HG03457 (cell line): ENCODE data around the gene ATAD3A.
"Not testable (repeated sequence)": the region's sequence is repeated elsewhere in the genome, so short reads cannot be mapped to it uniquely, and the experiment has no call there.

Experiments used
- ATAC-seq: cut with Tn5 transposase; IDR thresholded peaks from one replicate; pipeline ENCODE4 v1.9.1; 2021; ENCODE audit warnings: moderate number of reproducible peaks; ENCODE audit not compliant: unreplicated experiment

The ATAD3A gene

DNA sequence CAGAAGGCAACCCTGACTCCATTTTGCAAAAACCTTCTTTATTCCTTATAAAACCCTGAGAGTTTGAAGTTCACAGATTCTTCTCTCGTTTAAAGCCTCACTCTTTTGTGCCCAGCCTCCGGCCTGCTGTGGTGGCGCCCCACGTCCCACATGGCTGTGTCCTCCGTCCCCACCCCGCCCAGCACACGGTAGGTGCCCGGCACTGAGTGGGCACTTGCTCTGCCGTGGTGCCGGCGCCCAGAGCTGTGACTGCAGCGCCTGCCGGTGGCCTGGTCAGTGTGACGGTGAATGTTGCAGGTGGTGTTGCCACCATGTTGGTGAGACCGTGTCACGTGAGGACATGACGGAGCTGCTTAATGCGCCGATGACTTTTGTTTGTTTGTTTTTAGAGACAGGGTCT is 9.4 kb downstream of the ATAD3A start:
- ATAC-seq: no peak

DNA sequence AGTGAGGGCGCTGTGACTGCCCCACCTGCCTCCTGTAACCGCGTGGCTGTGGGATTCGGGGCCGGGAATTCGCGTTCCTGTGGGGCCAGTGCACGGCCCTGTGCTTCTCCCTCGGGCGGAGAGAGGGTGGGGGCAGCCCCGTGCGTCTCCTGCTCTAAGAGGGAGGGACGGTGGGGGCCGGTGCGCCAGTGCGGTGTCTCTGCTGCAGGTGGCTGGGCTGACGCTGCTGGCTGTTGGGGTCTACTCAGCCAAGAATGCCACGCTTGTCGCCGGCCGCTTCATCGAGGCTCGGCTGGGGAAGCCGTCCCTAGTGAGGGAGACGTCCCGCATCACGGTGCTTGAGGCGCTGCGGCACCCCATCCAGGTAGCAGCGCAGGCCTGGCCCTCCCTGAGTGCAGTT is 10.6 kb downstream of the ATAD3A start:
- not testable (repeated sequence) for ATAC-seq

GRCh38 chr1:1523226-1523625 is 11.3 kb downstream of the ATAD3A start:
- not testable (repeated sequence) for ATAC-seq

- not testable (repeated sequence) for ATAC-seq
Measured at GRCh38 chr1:1523651-1524050, 11.7 kb downstream of the ATAD3A start.

GRCh38 chr1:1524750-1525383 is 12.9 kb downstream of the ATAD3A start:
- ATAC-seq: not testable (repeated sequence)

GRCh38 chr1:1526476-1526875 is 14.5 kb downstream of the ATAD3A start:
- ATAC-seq: not testable (repeated sequence)

DNA sequence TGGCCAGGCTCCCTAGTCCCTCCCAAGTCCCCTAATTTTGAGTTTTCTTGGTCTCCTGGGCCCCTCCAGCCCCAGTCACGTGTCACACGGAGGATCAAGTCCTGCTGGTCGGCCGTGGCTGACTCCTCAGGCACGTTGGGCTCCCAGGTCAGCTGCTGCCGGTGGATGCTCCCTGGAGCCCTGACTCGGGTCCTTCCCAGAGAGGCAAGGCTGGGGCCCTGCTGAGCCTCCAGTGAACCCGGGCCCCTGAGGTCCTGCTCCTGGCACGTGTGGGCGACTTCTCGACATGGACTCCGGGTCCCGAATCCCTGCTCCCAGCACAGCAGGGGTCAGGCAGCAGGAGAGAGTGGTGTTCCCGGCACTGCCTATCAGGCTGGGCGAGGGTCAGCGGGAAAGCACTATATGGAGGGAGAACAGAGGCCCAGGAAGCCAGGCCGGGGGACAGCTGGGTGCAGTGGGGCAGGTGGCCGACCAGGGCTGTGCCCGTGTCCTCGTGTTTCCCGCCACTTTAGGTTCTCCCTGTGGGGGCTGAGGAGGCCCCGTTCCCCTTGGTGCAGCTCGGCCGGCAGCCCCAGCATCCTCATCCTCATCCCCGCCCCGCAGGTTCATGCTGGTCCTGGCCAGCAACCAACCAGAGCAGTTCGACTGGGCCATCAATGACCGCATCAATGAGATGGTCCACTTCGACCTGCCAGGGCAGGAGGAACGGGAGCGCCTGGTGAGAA is 15.3 kb downstream of the ATAD3A start:
- ATAC-seq: no peak

GRCh38 chr1:1528301-1529267 is 16.6 kb downstream of the ATAD3A start:
- ATAC-seq: no peak

DNA sequence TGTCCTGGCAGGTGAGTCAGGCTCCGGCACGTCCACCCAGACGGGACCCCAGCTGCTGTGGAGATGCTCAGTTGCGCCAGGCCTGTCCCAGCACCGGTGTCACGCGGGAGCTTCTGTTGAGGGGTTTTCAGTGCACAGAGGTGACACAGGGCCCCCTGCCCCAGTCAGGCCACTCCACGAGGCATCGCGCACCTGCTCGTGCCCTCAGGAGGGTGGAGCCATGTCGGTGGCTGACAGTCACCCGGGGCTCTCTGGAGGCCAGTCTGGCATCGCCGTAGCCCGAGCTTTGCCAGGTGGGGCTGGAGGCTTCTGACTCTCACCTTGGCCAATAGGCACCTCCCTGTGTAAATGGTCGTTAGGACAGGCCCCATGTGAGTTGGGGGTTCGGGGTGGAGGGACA is 17.4 kb downstream of the ATAD3A start:
- no peak for ATAC-seq

- ATAC-seq: no peak
Measured at GRCh38 chr1:1529936-1530335, 18.0 kb downstream of the ATAD3A start.

- ATAC-seq: no peak
Measured at GRCh38 chr1:1531947-1532346, 20.0 kb downstream of the ATAD3A start.

DNA sequence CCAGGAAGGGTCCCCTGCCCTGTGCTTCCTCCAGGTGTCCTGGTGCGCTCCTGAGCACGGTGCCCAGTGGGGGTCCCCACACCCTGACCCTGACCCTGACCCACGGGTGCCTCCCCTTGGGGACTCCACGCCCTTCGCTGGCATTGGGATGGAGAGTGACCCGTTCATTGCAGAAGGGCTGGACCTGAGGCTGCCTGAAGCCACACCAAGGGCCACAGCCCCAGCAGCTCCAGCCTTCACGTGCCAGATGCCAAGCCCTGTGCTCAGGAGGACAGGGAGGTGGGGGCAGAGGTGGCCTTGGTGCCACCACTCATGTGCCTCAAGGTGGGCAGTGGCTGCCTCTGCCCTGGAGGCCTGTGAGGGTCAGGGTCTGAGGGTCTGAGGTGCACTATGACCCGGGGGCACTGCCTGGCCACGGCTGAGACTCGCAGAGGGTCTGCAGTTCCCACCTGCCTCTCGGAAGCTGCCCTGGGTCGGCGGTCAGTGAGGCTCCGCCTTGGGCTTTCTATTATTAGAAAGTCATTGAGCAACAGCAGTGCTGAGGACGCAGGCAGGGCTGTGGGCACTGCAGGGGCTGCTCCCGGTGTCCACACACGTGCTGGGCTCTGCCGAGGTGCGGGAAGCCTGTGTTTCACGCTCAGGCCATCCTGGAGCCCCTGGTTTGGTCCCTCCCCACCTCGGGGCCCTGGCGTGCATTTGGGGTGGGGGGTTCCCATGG is 21.4 kb downstream of the ATAD3A start:
- ATAC-seq: not testable (repeated sequence)

GRCh38 chr1:1533894-1534291 is 21.9 kb downstream of the ATAD3A start:
- ATAC-seq: not testable (repeated sequence)

GRCh38 chr1:1534401-1535154 is 22.6 kb downstream of the ATAD3A start:
- no peak for ATAC-seq

GRCh38 chr1:1535201-1536018 is 23.4 kb downstream of the ATAD3A start:
- no peak for ATAC-seq

GRCh38 chr1:1536019-1536937 is 24.3 kb downstream of the ATAD3A start:
- no peak for ATAC-seq

DNA sequence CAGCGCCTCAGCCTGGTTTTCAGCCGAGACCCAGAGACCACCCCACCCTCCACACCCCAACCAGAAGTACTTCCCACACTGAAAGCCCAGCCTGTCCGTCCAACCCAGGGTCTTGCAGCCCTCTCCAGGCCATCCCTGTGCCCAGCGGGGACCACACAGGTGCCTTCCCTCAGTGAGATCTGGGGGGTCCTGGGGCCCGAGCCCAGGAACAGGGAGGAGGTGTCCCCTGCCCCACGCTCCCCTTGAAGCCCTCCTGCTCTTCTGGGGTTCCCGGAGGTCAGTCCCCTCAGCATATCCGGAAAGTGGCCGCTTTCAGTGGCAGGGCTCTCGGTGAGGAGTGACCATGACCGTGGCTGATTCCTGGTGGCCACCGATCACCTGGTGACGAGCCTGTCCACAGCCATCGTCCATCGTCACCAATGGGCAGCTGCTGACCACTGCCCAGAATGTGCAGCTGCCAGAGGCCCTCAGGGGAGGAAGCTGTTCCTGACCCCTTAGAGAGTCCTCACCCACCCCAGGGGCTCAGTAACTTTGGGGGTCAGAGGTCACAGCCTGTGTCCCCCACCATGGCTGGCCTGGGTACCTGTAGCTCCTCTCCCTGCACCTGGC is 25.1 kb downstream of the ATAD3A start:
- ATAC-seq: no peak
